Measurements from ENCODE around the gene STAC. TPM values are rescaled to one million over a fixed set of nuclear protein-coding genes. Genes with fewer than 3 reads are reported as not detected.

The STAC gene
- total RNA-seq, 3 donors from 2014 or later: 1.4 to 6.1 (median 5.6) TPM

- Histone ChIP-seq H3K27ac (no peak overlapping the region), H3K4me1 (no peaks in the 10 kb centered on the region), H3K36me3 (no peaks in the 10 kb centered on the region), H3K27me3 (no peaks in the 10 kb centered on the region), H3K9me3 (peaks cover 8 to 10% of the 10 kb centered on the region in 2 donors), H3K4me3 (no peak overlapping the region)
- no peak for DNase-seq (ENCODE audit: low spot score in 2 of 2)
- intact Hi-C loops (cut with DNase I; ENCODE audit: low total_unique reads): no loop called here
- TF ChIP-seq POLR2AphosphoS5 (IDR thresholded peaks at IDR 0.05) (no peak), POLR2A (IDR thresholded peaks at IDR 0.05) (no peak)
- TF ChIP-seq, protein P1, sequence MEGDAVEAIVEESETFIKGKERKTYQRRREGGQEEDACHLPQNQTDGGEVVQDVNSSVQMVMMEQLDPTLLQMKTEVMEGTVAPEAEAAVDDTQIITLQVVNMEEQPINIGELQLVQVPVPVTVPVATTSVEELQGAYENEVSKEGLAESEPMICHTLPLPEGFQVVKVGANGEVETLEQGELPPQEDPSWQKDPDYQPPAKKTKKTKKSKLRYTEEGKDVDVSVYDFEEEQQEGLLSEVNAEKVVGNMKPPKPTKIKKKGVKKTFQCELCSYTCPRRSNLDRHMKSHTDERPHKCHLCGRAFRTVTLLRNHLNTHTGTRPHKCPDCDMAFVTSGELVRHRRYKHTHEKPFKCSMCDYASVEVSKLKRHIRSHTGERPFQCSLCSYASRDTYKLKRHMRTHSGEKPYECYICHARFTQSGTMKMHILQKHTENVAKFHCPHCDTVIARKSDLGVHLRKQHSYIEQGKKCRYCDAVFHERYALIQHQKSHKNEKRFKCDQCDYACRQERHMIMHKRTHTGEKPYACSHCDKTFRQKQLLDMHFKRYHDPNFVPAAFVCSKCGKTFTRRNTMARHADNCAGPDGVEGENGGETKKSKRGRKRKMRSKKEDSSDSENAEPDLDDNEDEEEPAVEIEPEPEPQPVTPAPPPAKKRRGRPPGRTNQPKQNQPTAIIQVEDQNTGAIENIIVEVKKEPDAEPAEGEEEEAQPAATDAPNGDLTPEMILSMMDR (IDR thresholded peaks at IDR 0.05): no peak
These were observed 38.0 kb downstream of the STAC start for GRCh38 chr3:36418296-36418695.

DNA sequence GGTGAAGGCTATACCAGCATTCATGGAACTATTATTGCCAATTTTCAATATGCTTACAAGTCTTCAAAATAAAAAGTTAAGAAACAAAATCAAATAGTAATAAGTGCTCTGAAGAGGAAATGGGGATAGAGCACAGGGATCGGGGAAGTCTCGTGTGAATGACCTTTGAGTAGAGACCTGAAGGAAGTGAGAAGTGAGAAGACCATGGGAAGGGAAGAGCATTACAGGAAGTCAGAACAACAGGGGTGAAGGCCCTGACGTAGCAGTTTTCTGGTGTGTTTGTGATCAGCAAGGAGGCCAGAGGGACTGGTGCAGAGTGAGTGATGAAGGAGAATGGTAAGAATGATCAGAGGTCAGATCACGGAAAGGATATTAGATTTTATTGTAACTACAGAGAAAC, 48.1 kb downstream of the STAC start:
- no peaks in the 10 kb centered on the region for H3K36me3 ChIP-seq
- H3K27ac ChIP-seq: no peak overlapping the region
- H3K27me3 ChIP-seq: no peaks in the 10 kb centered on the region
- no peaks in the 10 kb centered on the region for H3K9me3 ChIP-seq
- no peaks in the 10 kb centered on the region for H3K4me1 ChIP-seq
- no peak for DNase-seq (ENCODE audit: low spot score in 2 of 2)
- intact Hi-C loops (cut with DNase I; ENCODE audit: low total_unique reads): no loop called here
- H3K4me3 ChIP-seq: no peak overlapping the region
- TF ChIP-seq POLR2AphosphoS5 (IDR thresholded peaks at IDR 0.05): no peak
- no peak for TF ChIP-seq POLR2A (IDR thresholded peaks at IDR 0.05)
- TF ChIP-seq, protein P1 (IDR thresholded peaks at IDR 0.05): no peak

GRCh38 chr3:36429986-36430485, 49.7 kb downstream of the STAC start:
- no peaks in the 10 kb centered on the region for H3K27me3 ChIP-seq
- H3K4me3 ChIP-seq: no peak overlapping the region
- H3K27ac ChIP-seq: no peak overlapping the region
- no peaks in the 10 kb centered on the region for H3K36me3 ChIP-seq
- DNase-seq (ENCODE audit: low spot score in 2 of 2): no peak
- intact Hi-C loops (cut with DNase I; ENCODE audit: low total_unique reads): no loop called here
- no peaks in the 10 kb centered on the region for H3K4me1 ChIP-seq
- TF ChIP-seq POLR2A (IDR thresholded peaks at IDR 0.05) (no peak), POLR2AphosphoS5 (IDR thresholded peaks at IDR 0.05) (no peak)
- TF ChIP-seq, protein P1 (IDR thresholded peaks at IDR 0.05): no peak
- H3K9me3 ChIP-seq: no peaks in the 10 kb centered on the region

DNA sequence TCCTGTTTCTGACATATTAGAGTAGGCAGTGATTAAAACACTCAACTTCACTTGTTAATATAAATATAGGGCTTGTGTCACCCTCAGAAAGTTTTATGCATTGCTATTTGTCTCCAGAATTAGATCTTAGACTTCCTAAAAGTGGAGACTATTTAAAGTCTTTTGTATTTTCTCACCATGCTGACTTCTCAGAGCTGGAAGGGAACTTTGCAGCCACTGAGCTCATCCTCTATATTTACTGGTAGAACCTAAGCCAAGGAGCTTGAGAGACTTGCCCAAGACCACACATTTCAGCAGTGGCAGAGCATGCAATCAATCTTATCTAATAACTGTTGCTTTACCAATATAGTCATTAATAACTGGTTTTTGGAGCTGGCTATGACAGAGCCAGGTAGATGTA, 53.2 kb downstream of the STAC start:
- Histone ChIP-seq H3K36me3 (no peaks in the 10 kb centered on the region), H3K27me3 (no peaks in the 10 kb centered on the region), H3K4me3 (no peak overlapping the region), H3K4me1 (no peaks in the 10 kb centered on the region), H3K27ac (no peak overlapping the region), H3K9me3 (no peaks in the 10 kb centered on the region)
- DNase-seq (ENCODE audit: low spot score in 2 of 2): no peak
- intact Hi-C loops (cut with DNase I; ENCODE audit: low total_unique reads): no loop called here
- TF ChIP-seq POLR2A (IDR thresholded peaks at IDR 0.05) (no peak), POLR2AphosphoS5 (IDR thresholded peaks at IDR 0.05) (no peak)
- TF ChIP-seq, protein P1 (IDR thresholded peaks at IDR 0.05): no peak

DNA sequence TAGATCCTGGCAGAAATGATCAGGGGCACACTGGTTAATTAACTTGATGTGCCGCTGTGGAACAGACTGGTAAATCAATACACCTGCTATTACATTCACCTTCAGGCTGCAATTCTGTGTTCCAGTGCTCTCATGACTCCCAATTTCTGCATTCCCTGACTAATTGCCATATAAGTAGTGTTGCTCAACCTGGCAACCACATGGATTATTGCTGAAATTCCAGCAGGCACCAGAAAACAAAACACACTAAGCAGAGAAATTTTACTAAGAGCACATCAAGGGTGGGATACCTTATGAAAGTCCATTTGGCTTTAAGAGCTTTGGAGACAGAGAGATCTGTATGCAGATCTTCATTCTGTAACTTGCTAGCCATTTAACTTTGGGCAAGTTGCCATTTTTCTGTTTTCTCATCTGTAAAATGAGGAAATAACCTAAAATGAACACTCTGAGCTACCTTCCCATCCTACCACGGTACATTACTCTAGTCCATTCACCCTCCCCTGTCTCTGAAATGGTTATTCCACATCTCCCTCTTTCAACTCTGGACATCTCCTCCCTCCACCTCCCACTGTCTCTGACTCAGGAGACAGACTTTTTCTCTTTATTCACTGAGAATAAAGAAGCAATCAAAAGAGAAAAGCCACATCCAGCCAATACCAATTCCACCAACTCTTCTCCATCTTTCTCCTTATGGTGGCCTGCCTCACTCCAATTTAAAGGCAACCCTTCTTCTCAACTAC, 54.6 kb downstream of the STAC start:
- intact Hi-C loops (cut with DNase I; ENCODE audit: low total_unique reads): no loop called here
- Histone ChIP-seq H3K4me1 (no peaks in the 10 kb centered on the region), H3K27ac (no peak overlapping the region), H3K9me3 (no peaks in the 10 kb centered on the region), H3K27me3 (no peaks in the 10 kb centered on the region), H3K36me3 (no peaks in the 10 kb centered on the region), H3K4me3 (no peak overlapping the region)
- TF ChIP-seq POLR2A (IDR thresholded peaks at IDR 0.05) (no peak), POLR2AphosphoS5 (IDR thresholded peaks at IDR 0.05) (no peak)
- TF ChIP-seq, protein P1 (IDR thresholded peaks at IDR 0.05): no peak
- no peak for DNase-seq (ENCODE audit: low spot score in 2 of 2)

Measured in breast epithelium (tissue), 4 donors.